Activated CD8-positive, alpha-beta memory T cell treated with anti-CD3 and anti-CD28 coated beads for 48 hours (primary cell): ENCODE results near the gene TSPAN9.

Experiments used
- DNase-seq, 3 experiments: peaks; one replicate each; pipeline ENCODE4 v3.0.0-alpha.2; 2020; ENCODE audit warnings: low read depth in 2 of 3, low spot score in 2 of 3

TSPAN9 gene

GRCh38 chr12:3326850-3327780 is 249.9 kb downstream of the TSPAN9 start:
- no peak for DNase-seq

- DNase-seq: no peak
Observed at GRCh38 chr12:3328081-3328480, 250.9 kb downstream of the TSPAN9 start.

GRCh38 chr12:3328571-3328970 is 251.4 kb downstream of the TSPAN9 start:
- no peak for DNase-seq

- DNase-seq: no peak
Observed at GRCh38 chr12:3329361-3329760, 252.2 kb downstream of the TSPAN9 start.

- DNase-seq: no peak
Observed at GRCh38 chr12:3330976-3331510, 253.9 kb downstream of the TSPAN9 start.

GRCh38 chr12:3332188-3332587 is 255.0 kb downstream of the TSPAN9 start:
- no peak for DNase-seq

- no peak for DNase-seq
Observed at GRCh38 chr12:3333583-3333982, 256.4 kb downstream of the TSPAN9 start.

GRCh38 chr12:3333991-3334391 is 256.8 kb downstream of the TSPAN9 start:
- DNase-seq: no peak

- no peak for DNase-seq
Observed at GRCh38 chr12:3335078-3335487, 257.9 kb downstream of the TSPAN9 start.
